Measurements from ENCODE around the gene GLI3. TPM values are rescaled to one million over a fixed set of nuclear protein-coding genes. Genes with fewer than 3 reads are reported as not detected.

GLI3 gene
- total RNA-seq, 1 experiment from 2014 or later, result 45.0 TPM

DNA sequence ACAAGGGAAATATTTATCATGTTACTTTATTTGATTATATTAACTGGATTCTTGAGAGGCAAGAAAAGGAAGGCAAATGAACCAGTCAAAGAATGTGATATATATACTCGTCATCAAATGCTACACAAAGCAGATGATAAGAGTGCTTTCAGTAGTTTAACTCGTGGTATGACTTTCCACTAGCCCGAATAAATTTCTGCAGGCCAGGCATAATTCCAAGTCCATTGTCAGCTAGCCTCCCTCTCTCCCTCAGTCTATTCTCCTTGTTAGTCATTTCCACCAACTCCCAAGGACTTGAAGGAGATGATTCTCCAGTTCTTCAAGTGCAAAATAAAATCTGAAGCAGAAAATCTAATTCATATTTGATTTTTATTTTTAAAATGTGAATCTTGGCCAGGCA is 190.5 kb downstream of the GLI3 start:
- H3K36me3 Mint-ChIP-seq (ENCODE audit: insufficient read depth in 1 of 3, low read depth in 3 of 3), result peaks cover 2 to 16% (median 15%) of the 10 kb centered on the region in 3 experiments
- Histone ChIP-seq H3K79me1 (ENCODE audit: insufficient read depth, low read depth, low read length, poor library complexity, severe bottlenecking) (no peaks in the 10 kb centered on the region), H3K4me2 (ENCODE audit: insufficient read depth, insufficient read length, low read length) (no peak overlapping the region), H3T11ph (ENCODE audit: low read length) (no peak overlapping the region), H3K56ac (ENCODE audit: insufficient read length, low read depth, low read length) (no peak overlapping the region), H2AFZ (ENCODE audit: low read length) (no peak overlapping the region), H2BK120ac (ENCODE audit: low read depth, low read length, poor library complexity, severe bottlenecking) (no peak overlapping the region), H4K8ac (replicated peaks; ENCODE audit: insufficient read length, low read depth, low read length) (no peak overlapping the region), H3K4ac (ENCODE audit: low read depth, low read length) (no peak overlapping the region), H3K9ac (ENCODE audit: extremely low read depth, insufficient read length, low read length) (no peak overlapping the region), H3K23ac (ENCODE audit: insufficient read length, low read depth, low read length) (no peak overlapping the region), H4K91ac (ENCODE audit: insufficient read length, low read depth, low read length) (no peak overlapping the region), H3K18ac (ENCODE audit: insufficient read length, low read depth, low read length) (no peak overlapping the region), H3K4me1 (ENCODE audit: insufficient read depth, low read length) (no peaks in the 10 kb centered on the region), H4K20me1 (ENCODE audit: control insufficient read depth, insufficient read depth, insufficient read length) (no peaks in the 10 kb centered on the region), H3K23me2 (ENCODE audit: insufficient read length, low read depth, low read length, poor library complexity, severe bottlenecking) (no peaks in the 10 kb centered on the region), H2AK5ac (ENCODE audit: insufficient read length, low read length) (no peak overlapping the region), H3K14ac (ENCODE audit: insufficient read depth, low read length) (no peak overlapping the region), H3K9me3 (ENCODE audit: control insufficient read depth, low read depth, low read length) (no peaks in the 10 kb centered on the region), H3K27ac (ENCODE audit: insufficient read length, low read depth, low read length) (no peak overlapping the region), H3K79me2 (ENCODE audit: insufficient read depth, low read length) (no peaks in the 10 kb centered on the region), H2BK20ac (ENCODE audit: low read depth, low read length, poor library complexity, severe bottlenecking) (no peak overlapping the region), H2BK12ac (ENCODE audit: insufficient read length, low read depth, low read length) (no peak overlapping the region), H2BK5ac (ENCODE audit: insufficient read length, low read length) (no peak overlapping the region), H4K5ac (ENCODE audit: insufficient read length, low read depth, low read length) (no peak overlapping the region), H2BK15ac (ENCODE audit: low read depth, low read length) (no peak overlapping the region), H3K27me3 (ENCODE audit: insufficient read depth, low read length) (no peaks in the 10 kb centered on the region; the same call in 1 of the 2 replicates)
- no peaks in the 10 kb centered on the region for H3K9me3 Mint-ChIP-seq
- no peak overlapping the region for H3K4me3 Mint-ChIP-seq
- WGBS (ENCODE audit: extremely low coverage, insufficient read length, low lambda C conversion rate), result no CpG with 5 or more reads among the region's 3 CpGs
- peaks cover 7 to 13% of the 10 kb centered on the region in 2 experiments; a peak in 3 of 4 replicates for H3K4me1 Mint-ChIP-seq
- no peaks in the 10 kb centered on the region for H3K27me3 Mint-ChIP-seq (ENCODE audit: low read depth)
- TF ChIP-seq CTCF (conservative IDR thresholded peaks at IDR 0.05), result no peak
- no peak overlapping the region for H3K27ac Mint-ChIP-seq
- DNase-seq, result no peak
